Testis (tissue), 2 donors: Measurements from ENCODE around the gene ZCCHC7.

Experiments
- POLR2A ChIP-seq: fragments of 450-650 bp; IDR thresholded peaks from one replicate; pipeline ENCODE4 v1.6.1; 2017; ENCODE audit warnings: antibody characterized with exemption, mild to moderate bottlenecking, moderate library complexity
- TF ChIP-seq, protein P1 (sequence below), 3 experiments: fragments of 450-650 bp in 2 of 3; fragments of 200-600 bp in 1 of 3; sonication (generic) in 1 of 3; IDR thresholded peaks; one replicate each; pipeline ENCODE4 v1.5.1; 2016 to 2019; ENCODE audit warnings: antibody characterized with exemption in 3 of 3, mild to moderate bottlenecking in 2 of 3, moderate library complexity in 1 of 3

DNA sequence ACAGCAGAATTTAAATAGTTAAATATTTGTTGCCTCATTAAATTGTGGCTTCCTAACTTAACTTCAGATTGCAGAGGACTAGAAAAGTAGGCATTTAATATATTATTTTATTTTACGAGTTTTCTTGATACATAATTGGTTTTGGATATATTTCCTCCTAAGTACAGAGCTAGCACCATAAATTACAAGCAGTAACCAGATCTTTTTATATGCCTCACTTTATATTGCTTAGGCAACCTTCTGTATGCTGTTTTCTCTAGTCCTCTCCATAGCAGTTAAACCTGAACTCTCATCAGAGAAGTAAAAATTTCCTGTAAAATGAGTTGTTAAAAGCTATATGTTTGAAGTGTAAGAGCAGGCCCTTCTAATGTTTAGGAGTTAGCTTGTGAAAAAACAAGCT is 144.2 kb downstream of the ZCCHC7 start:
- no peak for TF ChIP-seq POLR2A
- TF ChIP-seq, protein P1, sequence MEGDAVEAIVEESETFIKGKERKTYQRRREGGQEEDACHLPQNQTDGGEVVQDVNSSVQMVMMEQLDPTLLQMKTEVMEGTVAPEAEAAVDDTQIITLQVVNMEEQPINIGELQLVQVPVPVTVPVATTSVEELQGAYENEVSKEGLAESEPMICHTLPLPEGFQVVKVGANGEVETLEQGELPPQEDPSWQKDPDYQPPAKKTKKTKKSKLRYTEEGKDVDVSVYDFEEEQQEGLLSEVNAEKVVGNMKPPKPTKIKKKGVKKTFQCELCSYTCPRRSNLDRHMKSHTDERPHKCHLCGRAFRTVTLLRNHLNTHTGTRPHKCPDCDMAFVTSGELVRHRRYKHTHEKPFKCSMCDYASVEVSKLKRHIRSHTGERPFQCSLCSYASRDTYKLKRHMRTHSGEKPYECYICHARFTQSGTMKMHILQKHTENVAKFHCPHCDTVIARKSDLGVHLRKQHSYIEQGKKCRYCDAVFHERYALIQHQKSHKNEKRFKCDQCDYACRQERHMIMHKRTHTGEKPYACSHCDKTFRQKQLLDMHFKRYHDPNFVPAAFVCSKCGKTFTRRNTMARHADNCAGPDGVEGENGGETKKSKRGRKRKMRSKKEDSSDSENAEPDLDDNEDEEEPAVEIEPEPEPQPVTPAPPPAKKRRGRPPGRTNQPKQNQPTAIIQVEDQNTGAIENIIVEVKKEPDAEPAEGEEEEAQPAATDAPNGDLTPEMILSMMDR (IDR thresholded peaks at IDR 0.05): no peak
